Pancreas (tissue), 10 donors: ENCODE results near the gene ANTXR1. TPM values are rescaled to one million over a fixed set of nuclear protein-coding genes. Genes with fewer than 3 reads are reported as not detected.

Experiments
- ATAC-seq, 4 donors: fragments of 200-7000 bp; cut with Tn5 transposase; one replicate each; pipeline versions ENCODE4 v1.8.0 to v1.9.1; 2020; ENCODE audit warnings: mild to moderate bottlenecking in 4 of 4, moderate library complexity in 4 of 4
- DNase-seq, 6 donors: peaks; one replicate each; pipeline ENCODE4 v3.0.0-alpha.2; 2020
- FAIRE-seq: peaks from 2 replicates; lab custom pipeline; 2012; peaks lifted over from hg19 to GRCh38; lab: Jason Lieb, UNC
- H3K27ac ChIP-seq, 4 donors: fragments of 200-600 bp; sonication (generic); 1 replicate in 3 of 4; 2 replicates in 1 of 4; pipeline versions ENCODE4 v1.5.0 to v1.8.0; 2020
- H3K27me3 ChIP-seq, 4 donors: fragments of 200-600 bp; one replicate each; pipeline ENCODE4 v1.8.0; 2021
- H3K36me3 ChIP-seq, 3 donors: fragments of 200-600 bp; sonication (generic) in 1 of 3; one replicate each; pipeline versions ENCODE4 v1.5.0 to v1.8.0; 2020 to 2021
- H3K4me1 ChIP-seq, 3 donors: fragments of 200-600 bp; one replicate each; pipeline ENCODE4 v1.8.0; 2021
- H3K4me3 ChIP-seq, 4 donors: fragments of 200-600 bp; sonication (generic) in 2 of 4; one replicate each; pipeline versions ENCODE4 v1.5.0 to v1.8.0; 2020 to 2021
- H3K9me3 ChIP-seq, 4 donors: fragments of 200-600 bp; one replicate each; pipeline ENCODE4 v1.8.0; 2021
- WGBS, 2 donors: extraction: QIAGEN DNeasy Blood & Tissue Kit; methylation state at CpG; one replicate each; pipeline ENCODE4 v1.1.7; 2013; 5-methylcytosine and 5-hydroxymethylcytosine counted together
- intact Hi-C, 3 donors: fragments of 100-400 bp; cut with DNase I; formaldehyde crosslinking; loops; one replicate each; pipeline versions ENCODE4 v1.11.1 to v1.14.2; 2022
- polyA plus RNA-seq, 2 donors: library from polyadenylated mRNA; stranded (reverse); fragments of 200-250 nt; gene quantifications; one replicate each; pipeline ENCODE4 v1.2.3, GENCODE V29; 2013
- total RNA-seq, 6 donors: library from RNA; stranded (reverse); fragmentation: NEBNext Ultra II Directional in 4 of 6; extraction: Animal tissue kit (Norgen Biotek cat#: 25700) in 4 of 6; gene quantifications; one replicate each; pipeline versions ENCODE4 v1.2.1 to v1.2.4, GENCODE V29; 2021 to 2023
- TF ChIP-seq, protein P1 (sequence below), 4 donors: fragments of 200-600 bp; sonication (generic) in 3 of 4; IDR thresholded peaks; one replicate each; pipeline versions ENCODE4 v1.5.0 to v1.8.0; 2021; ENCODE audit warnings: antibody characterized with exemption in 4 of 4
- donor health status: healthy with polysubstance abuse.
- donor health status: DM: no; HTN: no; CAD: no; lungs with moderate emphysema.
- donor health status: DM: no; HTN: no; CAD: no.
- donor health status: control.
- donor health status: control.
- donor health status: Bipolar disorder and iron deficiency.
- donor health status: DM: yes; HTN: yes; CAD: no.
- donor health status: DM: no; HTN: no; CAD: no.
- donor health status: DM: no; HTN: no; CAD: no.
- donor health status: DM: yes; HTN: yes; CAD: no.

Gene ANTXR1
- total and polyA plus RNA-seq, 8 donors = 1.7 to 23.4 (median 2.5) TPM

DNA sequence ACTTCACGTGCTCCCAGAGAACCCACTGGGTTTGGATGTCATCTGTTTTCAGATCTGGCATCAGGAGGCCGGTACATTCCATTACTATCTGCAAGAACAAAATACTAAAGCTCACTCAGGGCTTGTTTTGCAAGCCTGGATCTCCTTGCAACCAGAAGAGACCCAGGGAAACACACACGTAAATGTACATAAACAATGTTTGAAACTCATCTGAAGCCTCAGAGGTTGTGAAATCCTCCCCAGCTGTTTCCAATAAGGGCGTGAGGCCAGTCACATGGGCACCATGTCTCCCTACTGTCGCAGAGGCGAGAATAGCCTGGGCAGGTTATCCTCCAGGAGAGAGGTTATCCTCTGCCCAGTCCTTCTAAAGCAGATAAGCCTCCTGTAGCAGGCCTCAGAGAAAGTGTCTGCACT, 187.1 kb downstream of the ANTXR1 start:
- ATAC-seq (peak in 2 of 4 donors; percentile 14 to 24), DNase-seq (no peak), FAIRE-seq (no peak)
- WGBS, 2 donors = 82 to 91% methylated on average over 6 of the region's 6 CpGs
- H3K27ac ChIP-seq = no peak overlapping the region
- no peaks in the 10 kb centered on the region for H3K4me1 ChIP-seq
- no peaks in the 10 kb centered on the region for H3K27me3 ChIP-seq
- H3K9me3 ChIP-seq = no peaks in the 10 kb centered on the region
- TF ChIP-seq, protein P1, sequence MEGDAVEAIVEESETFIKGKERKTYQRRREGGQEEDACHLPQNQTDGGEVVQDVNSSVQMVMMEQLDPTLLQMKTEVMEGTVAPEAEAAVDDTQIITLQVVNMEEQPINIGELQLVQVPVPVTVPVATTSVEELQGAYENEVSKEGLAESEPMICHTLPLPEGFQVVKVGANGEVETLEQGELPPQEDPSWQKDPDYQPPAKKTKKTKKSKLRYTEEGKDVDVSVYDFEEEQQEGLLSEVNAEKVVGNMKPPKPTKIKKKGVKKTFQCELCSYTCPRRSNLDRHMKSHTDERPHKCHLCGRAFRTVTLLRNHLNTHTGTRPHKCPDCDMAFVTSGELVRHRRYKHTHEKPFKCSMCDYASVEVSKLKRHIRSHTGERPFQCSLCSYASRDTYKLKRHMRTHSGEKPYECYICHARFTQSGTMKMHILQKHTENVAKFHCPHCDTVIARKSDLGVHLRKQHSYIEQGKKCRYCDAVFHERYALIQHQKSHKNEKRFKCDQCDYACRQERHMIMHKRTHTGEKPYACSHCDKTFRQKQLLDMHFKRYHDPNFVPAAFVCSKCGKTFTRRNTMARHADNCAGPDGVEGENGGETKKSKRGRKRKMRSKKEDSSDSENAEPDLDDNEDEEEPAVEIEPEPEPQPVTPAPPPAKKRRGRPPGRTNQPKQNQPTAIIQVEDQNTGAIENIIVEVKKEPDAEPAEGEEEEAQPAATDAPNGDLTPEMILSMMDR (IDR thresholded peaks at IDR 0.05) = no peak
- no peaks in the 10 kb centered on the region for H3K36me3 ChIP-seq
- no peak overlapping the region for H3K4me3 ChIP-seq
- intact Hi-C loops = no loop called here

DNA sequence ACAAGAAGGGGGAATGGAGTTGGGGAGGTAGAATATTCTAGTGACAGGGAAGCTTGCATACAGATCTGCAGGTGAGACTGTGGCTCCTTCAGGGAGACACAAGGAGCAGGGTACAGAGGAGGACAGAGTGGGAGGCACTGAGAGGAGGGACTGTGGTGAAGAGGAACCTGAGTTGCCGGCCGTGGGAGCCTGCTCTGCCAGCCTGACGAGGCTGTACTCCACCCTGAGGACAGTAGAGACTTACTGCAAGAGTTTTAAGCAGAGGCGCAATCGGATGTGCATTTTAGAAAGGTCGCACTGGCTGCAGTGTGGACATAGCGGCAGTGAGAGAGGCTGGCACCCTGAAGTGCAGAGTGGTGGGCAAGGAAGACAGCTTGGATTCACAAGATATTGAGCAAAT, 188.3 kb downstream of the ANTXR1 start:
- WGBS, 2 donors = 77 to 79% methylated on average over 7 of the region's 7 CpGs
- Histone ChIP-seq H3K27me3 (no peaks in the 10 kb centered on the region), H3K4me3 (no peak overlapping the region), H3K36me3 (no peaks in the 10 kb centered on the region), H3K9me3 (no peaks in the 10 kb centered on the region), H3K27ac (no peak overlapping the region), H3K4me1 (no peaks in the 10 kb centered on the region)
- DNase-seq = no peak
- no peak for FAIRE-seq
- TF ChIP-seq, protein P1 (IDR thresholded peaks at IDR 0.05) = no peak
- intact Hi-C loops = no loop called here
- ATAC-seq = no peak

DNA sequence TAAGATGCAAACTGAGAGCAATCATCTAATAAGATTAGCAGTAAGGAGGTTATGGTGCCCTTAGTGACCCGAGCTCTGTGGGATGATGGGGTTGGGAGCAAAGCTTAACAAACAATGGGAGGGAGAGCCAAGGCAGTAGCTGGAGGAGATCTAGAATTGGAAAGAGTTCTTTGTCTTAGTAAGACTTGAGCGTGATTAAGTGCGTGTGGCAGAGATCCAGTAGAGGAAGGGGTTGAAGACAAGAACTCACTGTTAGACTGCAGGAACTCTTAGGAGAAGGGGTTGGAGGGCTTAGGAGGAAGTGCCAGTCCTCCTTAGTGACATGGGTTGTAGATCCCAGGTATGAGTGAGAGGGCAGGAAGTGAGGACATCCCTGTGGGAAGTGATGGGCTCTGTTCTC, 189.3 kb downstream of the ANTXR1 start:
- no peaks in the 10 kb centered on the region for H3K36me3 ChIP-seq
- 69 to 86% methylated on average over 3 of the region's 3 CpGs for WGBS, 2 donors
- no peaks in the 10 kb centered on the region for H3K27me3 ChIP-seq
- H3K4me3 ChIP-seq = no peak overlapping the region
- intact Hi-C loops = no loop called here
- TF ChIP-seq, protein P1 (IDR thresholded peaks at IDR 0.05) = no peak
- no peaks in the 10 kb centered on the region for H3K9me3 ChIP-seq
- FAIRE-seq (no peak), DNase-seq (no peak), ATAC-seq (no peak)
- no peaks in the 10 kb centered on the region for H3K4me1 ChIP-seq
- no peak overlapping the region for H3K27ac ChIP-seq

DNA sequence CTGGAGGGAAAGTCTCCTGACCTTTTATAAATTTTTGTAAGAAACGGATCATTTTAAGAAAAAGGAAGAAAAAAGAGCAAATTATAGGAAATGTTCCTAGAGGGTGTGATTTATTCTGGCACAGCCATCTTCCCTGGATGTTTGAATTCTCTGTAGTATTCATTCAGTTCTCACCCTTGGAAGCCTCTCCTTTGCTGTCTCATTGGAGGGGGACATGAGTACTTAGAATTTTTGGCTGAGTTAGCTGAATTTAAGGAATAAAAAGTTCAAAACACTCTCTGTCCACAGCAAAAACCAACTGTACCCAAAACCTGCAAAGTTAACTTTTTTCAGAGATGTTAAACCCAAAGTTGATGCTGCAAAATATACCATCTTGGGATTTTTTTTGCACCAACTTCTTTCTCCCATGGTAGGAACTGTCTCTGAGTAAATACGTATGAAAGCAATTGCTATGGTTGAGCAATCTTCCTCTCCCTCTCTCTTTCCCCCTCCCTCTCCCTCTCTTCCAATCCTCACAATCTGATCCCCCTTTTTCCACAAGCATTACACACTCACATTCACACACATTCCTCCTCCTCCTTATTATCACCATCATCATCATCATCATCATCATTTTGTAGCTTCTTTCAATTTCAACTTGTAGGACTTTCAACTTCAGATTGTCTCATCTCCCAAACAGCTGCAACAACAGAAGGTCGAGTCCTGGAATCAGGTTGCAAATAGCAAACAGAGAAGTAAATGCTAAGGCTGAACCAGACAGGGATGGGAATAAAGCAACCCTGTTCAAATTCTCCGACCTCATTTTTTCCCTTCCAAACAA, 190.4 kb downstream of the ANTXR1 start:
- Histone ChIP-seq H3K27me3 (no peaks in the 10 kb centered on the region), H3K27ac (no peak overlapping the region), H3K4me3 (no peak overlapping the region), H3K9me3 (no peaks in the 10 kb centered on the region), H3K36me3 (no peaks in the 10 kb centered on the region), H3K4me1 (no peaks in the 10 kb centered on the region)
- 53 to 61% methylated on average over 4 of the region's 4 CpGs for WGBS, 2 donors
- FAIRE-seq (no peak), DNase-seq (no peak), ATAC-seq (peak in 1 of 4 donors; percentile 55)
- TF ChIP-seq, protein P1 (IDR thresholded peaks at IDR 0.05) = no peak
- intact Hi-C loops = no loop called here

DNA sequence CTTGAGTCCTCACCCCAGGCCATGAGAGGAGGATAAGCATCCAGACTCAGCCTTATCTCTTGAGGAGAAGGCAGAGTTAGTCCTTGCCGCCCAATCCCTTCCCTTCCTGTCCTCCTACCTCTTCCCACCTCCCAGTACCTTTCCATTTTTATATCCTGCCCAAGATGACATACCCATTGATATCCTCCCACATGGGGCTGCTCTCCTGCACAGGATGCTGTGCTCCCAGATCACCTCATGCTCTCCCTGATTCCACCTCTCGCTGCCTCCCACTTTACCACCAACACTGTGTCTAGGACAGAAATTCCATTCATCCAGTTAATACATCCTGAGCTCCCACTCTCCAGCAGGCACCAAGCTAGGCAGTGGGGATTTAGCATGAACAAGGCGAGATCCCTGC, 191.7 kb downstream of the ANTXR1 start:
- Histone ChIP-seq H3K27me3 (no peaks in the 10 kb centered on the region), H3K27ac (no peak overlapping the region), H3K9me3 (no peaks in the 10 kb centered on the region), H3K4me1 (no peaks in the 10 kb centered on the region), H3K4me3 (no peak overlapping the region), H3K36me3 (no peaks in the 10 kb centered on the region)
- no peak for DNase-seq
- ATAC-seq = no peak
- no peak for FAIRE-seq
- 86 to 95% methylated on average over 3 of the region's 3 CpGs for WGBS, 2 donors
- TF ChIP-seq, protein P1 (IDR thresholded peaks at IDR 0.05) = no peak
- intact Hi-C loops = no loop called here
